Trophoblast cell (in vitro differentiated cells and primary cell): ENCODE measurements around the gene DAAM1.

ENCODE experiments used
- DNase-seq, 2 donors: peaks; one replicate each; pipeline ENCODE4 v3.0.0-alpha.2; 2016
- H2AFZ ChIP-seq: 2 replicates; pipeline ENCODE4 v1.6.1; 2013; ENCODE audit warnings: low read length, moderate library complexity, mild to moderate bottlenecking; ENCODE audit not compliant: insufficient read depth, poor library complexity
- H2AK5ac ChIP-seq: 2 replicates; pipeline ENCODE4 v1.6.1; 2013; ENCODE audit warnings: mild to moderate bottlenecking, low read length
- H2BK120ac ChIP-seq: 2 replicates; pipeline ENCODE4 v1.6.1; 2013; ENCODE audit warnings: low read length, mild to moderate bottlenecking, moderate library complexity; ENCODE audit not compliant: insufficient read depth, poor library complexity
- H2BK12ac ChIP-seq: 2 replicates; pipeline ENCODE4 v1.6.1; 2013; ENCODE audit warnings: mild to moderate bottlenecking, low read length, moderate library complexity
- H2BK5ac ChIP-seq: 2 replicates; pipeline ENCODE4 v1.6.1; 2013; ENCODE audit warnings: low read length, low read depth, moderate library complexity, mild to moderate bottlenecking; ENCODE audit not compliant: poor library complexity
- H3K14ac ChIP-seq: 2 replicates; pipeline ENCODE4 v1.6.1; 2013; ENCODE audit warnings: mild to moderate bottlenecking, low read length
- H3K18ac ChIP-seq: 2 replicates; pipeline ENCODE4 v1.6.1; 2013; ENCODE audit warnings: mild to moderate bottlenecking, low read length
- H3K23ac ChIP-seq: 2 replicates; pipeline ENCODE4 v1.6.1; 2013; ENCODE audit warnings: low read length
- H3K27ac ChIP-seq: 2 replicates; pipeline ENCODE4 v1.5.1; 2013; ENCODE audit warnings: low read depth, mild to moderate bottlenecking, inconsistent platforms, low read length, moderate library complexity
- H3K27me3 ChIP-seq: 2 replicates; pipeline ENCODE4 v1.6.1; 2013; ENCODE audit warnings: inconsistent platforms, mild to moderate bottlenecking, low read length, moderate library complexity; ENCODE audit not compliant: insufficient read depth
- H3K36me3 ChIP-seq, 2 experiments: 1 replicate in 1 of 2; 2 replicates in 1 of 2; pipeline ENCODE4 v1.6.1; 2013; ENCODE audit warnings: low read length in 2 of 2, mild to moderate bottlenecking in 2 of 2, moderate library complexity in 1 of 2; ENCODE audit not compliant: insufficient read depth in 2 of 2, control insufficient read depth in 1 of 2
- H3K4ac ChIP-seq: 2 replicates; pipeline ENCODE4 v1.6.1; 2013; ENCODE audit warnings: low read depth, mild to moderate bottlenecking, low read length, moderate library complexity
- H3K4me1 ChIP-seq, 2 experiments: 1 replicate in 1 of 2; 2 replicates in 1 of 2; pipeline ENCODE4 v1.6.1; 2013; ENCODE audit warnings: low read length in 2 of 2, mild to moderate bottlenecking in 2 of 2, moderate library complexity in 1 of 2; ENCODE audit not compliant: insufficient read depth in 2 of 2, control insufficient read depth in 1 of 2
- H3K4me2 ChIP-seq: 2 replicates; pipeline ENCODE4 v1.6.1; 2013; ENCODE audit warnings: inconsistent platforms, mild to moderate bottlenecking, low read length, moderate library complexity
- H3K4me3 ChIP-seq: 2 replicates; pipeline ENCODE4 v1.5.1; 2013; ENCODE audit warnings: mild to moderate bottlenecking, low read depth, low read length, inconsistent platforms
- H3K79me1 ChIP-seq: one replicate; pipeline ENCODE4 v1.6.1; 2013; ENCODE audit warnings: low read length
- H3K79me2 ChIP-seq: 2 replicates; pipeline ENCODE4 v1.6.1; 2013; ENCODE audit warnings: low read length, mild to moderate bottlenecking; ENCODE audit not compliant: control insufficient read depth, insufficient read depth, poor library complexity
- H3K9ac ChIP-seq: 2 replicates; pipeline ENCODE4 v1.6.1; 2013; ENCODE audit warnings: mild to moderate bottlenecking, low read length
- H3K9me3 ChIP-seq: 2 replicates; pipeline ENCODE4 v1.6.1; 2013; ENCODE audit warnings: low read depth, mild to moderate bottlenecking, control low read depth, inconsistent platforms, low read length; ENCODE audit not compliant: insufficient read depth
- H4K12ac ChIP-seq: 2 replicates; pipeline ENCODE4 v1.6.1; 2013; ENCODE audit warnings: low read depth, mild to moderate bottlenecking, low read length, moderate library complexity
- H4K8ac ChIP-seq: 2 replicates; pipeline ENCODE4 v1.6.1; 2013; ENCODE audit warnings: low read depth, mild to moderate bottlenecking, low read length, moderate library complexity
- H4K91ac ChIP-seq: one replicate; pipeline ENCODE4 v1.6.1; 2013; ENCODE audit warnings: low read depth, mild to moderate bottlenecking, low read length, moderate library complexity
- WGBS: extraction: QIAGEN DNeasy Blood & Tissue Kit; methylation state at CpG from one replicate; pipeline ENCODE4 v1.1.7; 2013; ENCODE audit warnings: missing lambda C conversion rate; ENCODE audit not compliant: insufficient read length, insufficient coverage; ENCODE audit errors: extremely low coverage; 5-methylcytosine and 5-hydroxymethylcytosine counted together

Gene DAAM1

DNA sequence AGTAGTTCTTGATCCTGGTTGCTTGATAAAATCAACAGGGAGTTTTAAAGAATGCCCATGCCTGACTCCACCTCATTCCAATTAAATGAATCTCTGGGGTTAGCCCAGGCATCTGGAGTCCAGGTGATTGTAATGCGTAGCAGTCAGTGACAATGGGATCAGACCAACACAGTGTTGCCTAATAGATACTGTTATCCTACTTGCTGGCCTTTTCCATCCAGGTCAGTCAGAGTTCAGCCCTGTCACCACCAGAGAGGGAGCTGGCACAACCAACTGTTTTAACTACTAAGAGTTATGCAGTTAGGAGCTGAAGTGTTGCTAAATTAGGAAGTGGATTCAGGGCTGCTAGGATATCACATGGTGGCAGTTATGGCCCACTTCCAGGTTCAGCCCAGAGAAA is 169.6 kb downstream of the DAAM1 start:
- DNase-seq, result peak; percentile 88 to 95
- no peaks in the 10 kb centered on the region for H3K9me3 ChIP-seq
- no CpG with 5 or more reads among the region's 1 CpG for WGBS

DNA sequence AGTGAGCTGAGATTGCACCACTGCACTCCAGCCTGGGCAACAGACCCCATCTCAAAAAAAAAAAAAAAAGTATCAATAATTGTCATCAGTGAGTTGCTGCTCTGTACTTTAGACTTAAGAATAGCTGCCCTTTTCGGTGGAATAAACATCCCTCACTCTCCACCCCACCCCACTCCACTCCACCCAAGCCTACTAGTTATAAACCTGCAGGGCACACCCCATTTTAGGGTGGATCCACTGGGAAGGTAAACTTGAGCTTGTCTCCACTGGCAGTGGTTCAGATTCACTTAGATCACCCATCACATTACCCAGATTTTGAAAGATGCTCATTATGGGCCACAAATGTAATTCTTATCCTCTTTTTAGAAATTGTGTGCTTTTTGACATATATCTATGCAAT is 170.3 kb downstream of the DAAM1 start:
- Histone ChIP-seq H3K23ac (no peak overlapping the region), H4K12ac (no peak overlapping the region), H2AFZ (no peak overlapping the region), H2BK5ac (no peak overlapping the region), H3K27ac (no peak overlapping the region), H3K14ac (no peak overlapping the region), H3K18ac (no peak overlapping the region), H3K27me3 (no peaks in the 10 kb centered on the region), H3K4me1 (peaks cover 10 to 12% of the 10 kb centered on the region in 2 experiments), H3K9me3 (no peaks in the 10 kb centered on the region), H4K91ac (no peak overlapping the region), H2BK120ac (no peak overlapping the region), H3K79me1 (no peaks in the 10 kb centered on the region), H3K4ac (no peak overlapping the region), H3K79me2 (no peaks in the 10 kb centered on the region), H3K4me3 (no peak overlapping the region), H2AK5ac (no peak overlapping the region), H4K8ac (no peak overlapping the region), H3K4me2 (no peak overlapping the region), H3K9ac (no peak overlapping the region), H2BK12ac (no peak overlapping the region), H3K36me3 (peaks cover 7 to 13% of the 10 kb centered on the region in 2 experiments)
- WGBS, result no CpG with 5 or more reads among the region's 1 CpG
- no peak for DNase-seq

More for the DNA sequence above, 169.6 kb downstream of the DAAM1 start:
- Histone ChIP-seq H2BK5ac (no peak overlapping the region), H3K4ac (no peak overlapping the region), H4K12ac (no peak overlapping the region), H3K79me2 (no peaks in the 10 kb centered on the region), H3K4me1 (peaks cover 10 to 12% of the 10 kb centered on the region in 2 experiments), H3K4me3 (no peak overlapping the region), H4K91ac (no peak overlapping the region), H3K14ac (no peak overlapping the region), H4K8ac (no peak overlapping the region), H2BK12ac (no peak overlapping the region), H3K27ac (no peak overlapping the region), H3K4me2 (peak overlapping the region; percentile 10), H3K18ac (no peak overlapping the region), H2AK5ac (no peak overlapping the region), H2AFZ (no peak overlapping the region), H3K9ac (no peak overlapping the region), H2BK120ac (no peak overlapping the region), H3K23ac (no peak overlapping the region), H3K79me1 (no peaks in the 10 kb centered on the region), H3K27me3 (no peaks in the 10 kb centered on the region), H3K36me3 (peaks cover 5 to 13% of the 10 kb centered on the region in 2 experiments)

DNA sequence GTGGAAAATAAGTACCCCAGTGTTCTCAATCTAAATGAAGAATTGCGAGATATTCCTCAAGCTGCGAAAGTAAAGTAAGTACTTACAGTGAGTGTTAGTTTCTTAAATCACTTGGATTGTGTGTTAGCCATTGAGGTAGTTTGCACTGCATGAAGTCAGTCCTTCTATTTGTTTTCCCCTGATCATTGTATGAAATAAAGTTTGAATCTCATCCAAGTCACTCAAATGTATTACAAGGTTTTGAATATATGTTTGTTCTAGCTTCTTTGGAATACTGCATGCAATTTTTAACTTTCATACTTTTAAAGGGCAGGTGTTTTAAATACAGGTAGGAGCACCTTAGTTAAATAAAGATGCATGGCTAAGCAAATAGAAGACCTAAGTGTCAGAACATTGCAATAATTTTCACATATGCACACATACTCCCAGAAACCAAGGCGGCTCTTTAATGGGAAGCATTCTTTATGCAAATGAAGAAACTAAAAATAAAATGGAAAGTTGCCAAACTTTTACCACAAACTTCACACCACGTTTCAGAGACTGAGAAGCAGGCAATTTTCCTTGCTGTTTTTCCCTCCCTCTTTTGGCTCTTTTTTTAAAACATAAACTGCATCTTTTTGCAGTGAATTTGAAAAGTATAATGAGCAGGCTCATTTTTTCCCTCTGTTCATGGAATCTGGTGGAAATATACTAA is 171.1 kb downstream of the DAAM1 start:
- WGBS, result no CpG with 5 or more reads among the region's 4 CpGs
- Histone ChIP-seq H3K9ac (no peak overlapping the region), H2AK5ac (no peak overlapping the region), H3K4me1 (peaks cover 10 to 12% of the 10 kb centered on the region in 2 experiments), H3K27ac (no peak overlapping the region), H4K8ac (no peak overlapping the region), H3K4me2 (no peak overlapping the region), H3K79me2 (no peaks in the 10 kb centered on the region), H3K23ac (no peak overlapping the region), H2BK12ac (no peak overlapping the region), H3K36me3 (peaks cover 7 to 11% of the 10 kb centered on the region in 2 experiments), H2BK120ac (no peak overlapping the region), H2AFZ (no peak overlapping the region), H3K9me3 (no peaks in the 10 kb centered on the region), H3K27me3 (no peaks in the 10 kb centered on the region), H4K91ac (no peak overlapping the region), H3K14ac (no peak overlapping the region), H3K18ac (no peak overlapping the region), H2BK5ac (no peak overlapping the region), H4K12ac (no peak overlapping the region), H3K4me3 (no peak overlapping the region), H3K4ac (no peak overlapping the region), H3K79me1 (no peaks in the 10 kb centered on the region)
- no peak for DNase-seq

DNA sequence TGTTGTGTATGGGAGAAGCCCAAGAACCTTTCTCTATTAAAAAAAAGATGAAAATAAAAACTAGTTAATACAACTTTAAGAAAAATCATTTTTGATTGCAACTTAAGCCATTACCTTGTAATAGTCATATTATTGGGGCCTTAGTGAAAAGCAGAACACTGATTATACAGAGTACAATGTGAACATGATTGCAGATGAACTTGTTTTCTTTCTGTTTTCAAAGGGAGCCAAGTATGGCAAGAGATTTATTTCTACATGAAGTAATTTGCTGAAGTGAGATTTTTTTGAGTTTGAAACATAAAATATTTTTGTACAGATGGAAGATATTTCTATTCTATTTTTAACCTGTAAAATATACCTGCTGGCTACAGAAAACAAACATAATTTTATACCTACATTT is 171.8 kb downstream of the DAAM1 start:
- DNase-seq, result no peak
- Histone ChIP-seq H3K36me3 (peaks cover 7 to 13% of the 10 kb centered on the region in 2 experiments), H2BK5ac (no peak overlapping the region)

More for the DNA sequence above, 171.8 kb downstream of the DAAM1 start:
- Histone ChIP-seq H3K79me2 (no peaks in the 10 kb centered on the region), H3K27ac (no peak overlapping the region), H4K8ac (no peak overlapping the region), H3K4ac (no peak overlapping the region), H4K91ac (no peak overlapping the region), H3K18ac (no peak overlapping the region), H3K23ac (no peak overlapping the region), H3K4me1 (peaks cover 10 to 12% of the 10 kb centered on the region in 2 experiments), H3K14ac (no peak overlapping the region), H3K27me3 (no peaks in the 10 kb centered on the region), H3K9ac (no peak overlapping the region), H2AK5ac (no peak overlapping the region), H2AFZ (no peak overlapping the region), H3K9me3 (no peaks in the 10 kb centered on the region), H3K79me1 (no peaks in the 10 kb centered on the region), H2BK120ac (no peak overlapping the region), H2BK12ac (no peak overlapping the region), H4K12ac (no peak overlapping the region), H3K4me2 (no peak overlapping the region), H3K4me3 (no peak overlapping the region)
